GM12892 (cell line): ENCODE measurements around the gene P2RY2.

Experiments used
- POLR2A ChIP-seq: IDR thresholded peaks from 2 replicates; pipeline ENCODE4 v1.6.1; 2011; ENCODE audit warnings: low read depth, low read length, control low read depth
- POLR2AphosphoS5 ChIP-seq: IDR thresholded peaks from 2 replicates; pipeline ENCODE4 v1.6.1; 2011; ENCODE audit warnings: low read depth, low read length, control low read depth
- TAF1 ChIP-seq: IDR thresholded peaks from 2 replicates; pipeline ENCODE4 v1.6.1; 2011; ENCODE audit warnings: low read depth, mild to moderate bottlenecking, control low read depth, low read length, borderline replicate concordance

DNA sequence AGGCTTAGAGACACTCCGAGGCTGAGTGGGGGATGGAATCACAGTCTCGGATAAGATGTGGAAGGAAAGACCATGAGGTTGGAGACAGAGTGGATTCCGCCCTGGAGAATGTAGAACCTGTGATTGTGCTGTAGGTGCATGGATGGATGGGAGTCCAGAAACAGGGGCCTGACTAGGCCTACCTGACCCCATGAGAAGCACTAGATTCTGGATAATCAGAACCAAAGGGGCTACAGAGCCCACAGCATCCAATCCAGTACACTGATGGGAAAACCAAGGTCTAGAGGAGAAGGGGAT, 43.6 kb upstream of the P2RY2 start:
- TF ChIP-seq POLR2A = no peak
- TF ChIP-seq TAF1 = no peak
- no peak for TF ChIP-seq POLR2AphosphoS5
